Body of pancreas (tissue), 4 donors: ENCODE data around the gene OR52L1. TPM values are rescaled to one million over a fixed set of nuclear protein-coding genes. Genes with fewer than 3 reads are reported as not detected.

ENCODE experiments used
- ATAC-seq: fragments of 150-250 bp; one replicate; pipeline ENCODE4 v1.9.1; 2016
- DNase-seq, 4 donors: peaks; one replicate each; pipeline ENCODE4 v3.0.0-alpha.2; 2019
- H3K27ac ChIP-seq, 4 donors: fragments of 200-600 bp; sonication (generic); 1 replicate in 3 of 4; 2 replicates in 1 of 4; pipeline versions ENCODE4 v1.5.1 to v1.6.1; 2016 to 2019; ENCODE audit warnings: mild to moderate bottlenecking in 1 of 4, mixed read lengths in 1 of 4, moderate library complexity in 1 of 4
- H3K27me3 ChIP-seq, 2 donors: fragments of 200-600 bp; sonication (generic); one replicate each; pipeline ENCODE4 v1.6.0; 2016; ENCODE audit warnings: mild to moderate bottlenecking in 1 of 2
- H3K36me3 ChIP-seq, 2 donors: fragments of 200-600 bp; sonication (generic); replicated peaks in 1 of 2; 2 replicates each; pipeline ENCODE4 v1.5.1; 2016; ENCODE audit warnings: low read depth in 2 of 2; ENCODE audit not compliant: insufficient read depth in 1 of 2
- H3K4me1 ChIP-seq: fragments of 200-600 bp; sonication (generic); one replicate; pipeline ENCODE4 v1.6.0; 2016
- H3K4me3 ChIP-seq, 2 donors: fragments of 200-600 bp; sonication (generic); 1 replicate in 1 of 2; 2 replicates in 1 of 2; pipeline ENCODE4 v1.5.1; 2016 to 2019
- H3K9me3 ChIP-seq, 3 donors: fragments of 200-600 bp; sonication (generic); 1 replicate in 2 of 3; 2 replicates in 1 of 3; pipeline ENCODE4 v1.5.1; 2016
- CTCF ChIP-seq, 7 experiments: fragments of 450-650 bp in 4 of 7; fragments of 200-600 bp in 3 of 7; sonication (generic) in 3 of 7; IDR thresholded peaks; one replicate each; pipeline ENCODE4 v1.5.1; 2016 to 2019; ENCODE audit warnings: antibody characterized with exemption in 7 of 7
- POLR2A ChIP-seq, 3 donors: fragments of 450-650 bp; IDR thresholded peaks; one replicate each; pipeline ENCODE4 v1.6.1; 2016; ENCODE audit warnings: antibody characterized with exemption in 3 of 3, mild to moderate bottlenecking in 2 of 3
- WGBS, 2 donors: methylation state at CpG; one replicate each; pipeline ENCODE4 v1.1.5; 2017; 5-methylcytosine and 5-hydroxymethylcytosine counted together
- intact Hi-C: fragments of 100-400 bp; cut with DNase I; formaldehyde crosslinking; loops from one replicate; pipeline ENCODE4 v1.15.1; 2023
- total RNA-seq, 2 donors: library from RNA; depleted of rRNA; stranded (reverse); fragments of >200 nt; gene quantifications; one replicate each; pipeline ENCODE4 v1.1.0, GENCODE V29; 2016

Gene OR52L1
- not detected for total RNA-seq

- H3K4me1 ChIP-seq: no peaks in the 10 kb centered on the region
- ATAC-seq (no peak), DNase-seq (no peak)
- intact Hi-C loops: no loop called here
- no peak within 1 kb of the TSS for H3K27ac ChIP-seq
- no peaks in the 10 kb centered on the region for H3K36me3 ChIP-seq
- no peak within 1 kb of the TSS for H3K4me3 ChIP-seq
- WGBS, 2 donors: 38 to 45% methylated on average over 1 of the region's 1 CpG
- TF ChIP-seq POLR2A (IDR thresholded peaks at IDR 0.05) (no peak), CTCF (IDR thresholded peaks at IDR 0.05) (no peak)
- H3K9me3 ChIP-seq: no peaks in the 10 kb centered on the region
- H3K27me3 ChIP-seq: no peaks in the 10 kb centered on the region
Observed at GRCh38 chr11:5986885-5987284, at the start of gene OR52L1. OR52L1 (minus strand) TSS chr11:5986985; CDS start chr11:5986930, 55 bp downstream.

- no peak for DNase-seq
- 56 to 64% methylated on average over 1 of the region's 1 CpG for WGBS, 2 donors
- intact Hi-C loops: no loop called here
Observed at GRCh38 chr11:6030708-6031405, 44.1 kb upstream of the OR52L1 start, which contains the start of gene OR56A1. OR56A1 (minus strand) TSS chr11:6030758; CDS start chr11:6027692, 3,066 bp downstream.

GRCh38 chr11:6027501-6027900 is 40.7 kb upstream of the OR52L1 start:
- Histone ChIP-seq H3K36me3 (no peaks in the 10 kb centered on the region), H3K4me3 (no peak overlapping the region), H3K27ac (no peak overlapping the region), H3K4me1 (no peaks in the 10 kb centered on the region), H3K27me3 (no peaks in the 10 kb centered on the region), H3K9me3 (no peaks in the 10 kb centered on the region)
- ATAC-seq (no peak), DNase-seq (no peak)
- WGBS, 2 donors: 89 to 94% methylated on average over 1 of the region's 1 CpG
- no peak for TF ChIP-seq POLR2A (IDR thresholded peaks at IDR 0.05)
- TF ChIP-seq CTCF (IDR thresholded peaks at IDR 0.05): no peak
- intact Hi-C loops: loop anchor here (10.0 kb wide), 1 partner anchor 337 kb away; no protein-coding TSS in a partner anchor

More at GRCh38 chr11:6030708-6031405, 44.1 kb upstream of the OR52L1 start, which contains the start of gene OR56A1:
- Histone ChIP-seq H3K4me3 (no peak within 1 kb of the TSS), H3K27me3 (no peaks in the 10 kb centered on the region), H3K27ac (no peak within 1 kb of the TSS), H3K9me3 (no peaks in the 10 kb centered on the region), H3K36me3 (no peaks in the 10 kb centered on the region), H3K4me1 (no peaks in the 10 kb centered on the region)
- TF ChIP-seq CTCF (IDR thresholded peaks at IDR 0.05): no peak
- no peak for TF ChIP-seq POLR2A (IDR thresholded peaks at IDR 0.05)
- no peak for ATAC-seq

GRCh38 chr11:6025056-6025455 is 38.3 kb upstream of the OR52L1 start:
- ATAC-seq: no peak
- intact Hi-C loops: loop anchor here (10.0 kb wide), 1 partner anchor 340 kb away; no protein-coding TSS in a partner anchor

More at GRCh38 chr11:6025056-6025455, 38.3 kb upstream of the OR52L1 start:
- DNase-seq: no peak
- TF ChIP-seq CTCF (IDR thresholded peaks at IDR 0.05) (no peak), POLR2A (IDR thresholded peaks at IDR 0.05) (no peak)
- H3K27ac ChIP-seq: no peak overlapping the region
- WGBS, 2 donors: 37 to 52% methylated on average over 2 of the region's 2 CpGs
- no peaks in the 10 kb centered on the region for H3K27me3 ChIP-seq
- no peaks in the 10 kb centered on the region for H3K4me1 ChIP-seq
- H3K9me3 ChIP-seq: no peaks in the 10 kb centered on the region
- H3K4me3 ChIP-seq: no peak overlapping the region
- H3K36me3 ChIP-seq: no peaks in the 10 kb centered on the region
